Body of pancreas (tissue), 4 donors: Measurements from ENCODE around the gene SEC23A. TPM values are rescaled to one million over a fixed set of nuclear protein-coding genes. Genes with fewer than 3 reads are reported as not detected.
"Not testable (repeated sequence)": the region's sequence is repeated elsewhere in the genome, so short reads cannot be mapped to it uniquely, and the experiment has no call there.

Experiments used
- ATAC-seq: fragments of 150-250 bp; one replicate; pipeline ENCODE4 v1.9.1; 2016
- DNase-seq, 4 donors: peaks; one replicate each; pipeline ENCODE4 v3.0.0-alpha.2; 2019
- H3K27ac ChIP-seq, 4 donors: fragments of 200-600 bp; sonication (generic); 1 replicate in 3 of 4; 2 replicates in 1 of 4; pipeline versions ENCODE4 v1.5.1 to v1.6.1; 2016 to 2019; ENCODE audit warnings: mild to moderate bottlenecking in 1 of 4, mixed read lengths in 1 of 4, moderate library complexity in 1 of 4
- H3K27me3 ChIP-seq, 2 donors: fragments of 200-600 bp; sonication (generic); one replicate each; pipeline ENCODE4 v1.6.0; 2016; ENCODE audit warnings: mild to moderate bottlenecking in 1 of 2
- H3K36me3 ChIP-seq, 2 donors: fragments of 200-600 bp; sonication (generic); replicated peaks in 1 of 2; 2 replicates each; pipeline ENCODE4 v1.5.1; 2016; ENCODE audit warnings: low read depth in 2 of 2; ENCODE audit not compliant: insufficient read depth in 1 of 2
- H3K4me1 ChIP-seq: fragments of 200-600 bp; sonication (generic); one replicate; pipeline ENCODE4 v1.6.0; 2016
- H3K4me3 ChIP-seq, 2 donors: fragments of 200-600 bp; sonication (generic); 1 replicate in 1 of 2; 2 replicates in 1 of 2; pipeline ENCODE4 v1.5.1; 2016 to 2019
- H3K9me3 ChIP-seq, 3 donors: fragments of 200-600 bp; sonication (generic); 1 replicate in 2 of 3; 2 replicates in 1 of 3; pipeline ENCODE4 v1.5.1; 2016
- POLR2A ChIP-seq, 3 donors: fragments of 450-650 bp; IDR thresholded peaks; one replicate each; pipeline ENCODE4 v1.6.1; 2016; ENCODE audit warnings: antibody characterized with exemption in 3 of 3, mild to moderate bottlenecking in 2 of 3
- WGBS, 2 donors: methylation state at CpG; one replicate each; pipeline ENCODE4 v1.1.5; 2017; 5-methylcytosine and 5-hydroxymethylcytosine counted together
- intact Hi-C: fragments of 100-400 bp; cut with DNase I; formaldehyde crosslinking; loops from one replicate; pipeline ENCODE4 v1.15.1; 2023
- total RNA-seq, 2 donors: library from RNA; depleted of rRNA; stranded (reverse); fragments of >200 nt; gene quantifications; one replicate each; pipeline ENCODE4 v1.1.0, GENCODE V29; 2016
- TF ChIP-seq, protein P1 (sequence below), 7 experiments: fragments of 450-650 bp in 4 of 7; fragments of 200-600 bp in 3 of 7; sonication (generic) in 3 of 7; IDR thresholded peaks; one replicate each; pipeline ENCODE4 v1.5.1; 2016 to 2019; ENCODE audit warnings: antibody characterized with exemption in 7 of 7

The SEC23A gene
- total RNA-seq, 2 donors from 2014 or later, result 33.2 to 62.3 TPM

DNA sequence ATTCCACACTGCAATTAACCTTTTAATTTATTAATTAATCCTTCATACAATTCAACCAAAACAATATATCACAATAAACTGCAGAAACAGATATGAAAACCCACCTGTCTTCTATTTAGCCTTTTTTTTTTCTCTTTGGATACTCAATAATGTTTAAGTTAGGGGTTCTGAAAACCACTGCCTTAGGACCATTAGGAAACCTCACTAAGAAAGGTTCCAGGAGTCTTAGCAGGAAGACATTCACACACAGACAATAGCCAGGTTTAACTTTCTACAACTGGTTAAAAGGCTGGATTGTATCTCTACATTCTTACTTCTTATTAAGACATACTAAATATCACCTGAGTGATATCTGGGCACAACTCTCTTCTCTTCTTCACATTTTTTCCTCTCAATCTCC lies 3.3 kb downstream of the SEC23A start:
- no peak for DNase-seq
- intact Hi-C loops, result no loop called here
- Histone ChIP-seq H3K9me3 (no peaks in the 10 kb centered on the region), H3K4me1 (peaks cover 38% of the 10 kb centered on the region), H3K27ac (no peak overlapping the region), H3K27me3 (no peaks in the 10 kb centered on the region), H3K36me3 (peaks cover 0 to 2% of the 10 kb centered on the region in 2 donors), H3K4me3 (no peak overlapping the region)
- no peak for ATAC-seq
- TF ChIP-seq POLR2A (IDR thresholded peaks at IDR 0.05), result no peak
- TF ChIP-seq, protein P1, sequence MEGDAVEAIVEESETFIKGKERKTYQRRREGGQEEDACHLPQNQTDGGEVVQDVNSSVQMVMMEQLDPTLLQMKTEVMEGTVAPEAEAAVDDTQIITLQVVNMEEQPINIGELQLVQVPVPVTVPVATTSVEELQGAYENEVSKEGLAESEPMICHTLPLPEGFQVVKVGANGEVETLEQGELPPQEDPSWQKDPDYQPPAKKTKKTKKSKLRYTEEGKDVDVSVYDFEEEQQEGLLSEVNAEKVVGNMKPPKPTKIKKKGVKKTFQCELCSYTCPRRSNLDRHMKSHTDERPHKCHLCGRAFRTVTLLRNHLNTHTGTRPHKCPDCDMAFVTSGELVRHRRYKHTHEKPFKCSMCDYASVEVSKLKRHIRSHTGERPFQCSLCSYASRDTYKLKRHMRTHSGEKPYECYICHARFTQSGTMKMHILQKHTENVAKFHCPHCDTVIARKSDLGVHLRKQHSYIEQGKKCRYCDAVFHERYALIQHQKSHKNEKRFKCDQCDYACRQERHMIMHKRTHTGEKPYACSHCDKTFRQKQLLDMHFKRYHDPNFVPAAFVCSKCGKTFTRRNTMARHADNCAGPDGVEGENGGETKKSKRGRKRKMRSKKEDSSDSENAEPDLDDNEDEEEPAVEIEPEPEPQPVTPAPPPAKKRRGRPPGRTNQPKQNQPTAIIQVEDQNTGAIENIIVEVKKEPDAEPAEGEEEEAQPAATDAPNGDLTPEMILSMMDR (IDR thresholded peaks at IDR 0.05), result no peak

DNA sequence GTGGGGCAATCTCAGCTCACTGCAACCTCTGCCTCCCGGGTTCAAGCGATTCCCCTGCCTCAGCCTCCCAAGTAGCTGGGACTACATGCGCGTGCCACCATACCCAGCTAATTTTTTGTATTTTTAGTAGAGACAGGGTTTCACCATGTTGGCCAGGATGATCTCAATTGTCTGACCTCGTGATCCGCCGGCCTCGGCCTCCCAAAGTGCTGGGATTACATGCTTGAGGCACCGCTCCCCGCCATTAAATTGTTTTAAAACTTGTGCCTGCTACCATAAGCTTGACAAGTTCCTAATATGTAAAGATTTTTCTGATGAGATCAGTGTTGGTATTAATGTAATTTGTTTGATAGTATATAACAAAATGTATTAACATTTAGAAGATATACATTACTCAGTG lies 3.8 kb downstream of the SEC23A start:
- peaks cover 34% of the 10 kb centered on the region for H3K4me1 ChIP-seq
- H3K27ac ChIP-seq, H3K9me3 ChIP-seq, ATAC-seq, intact Hi-C loops, H3K36me3 ChIP-seq, DNase-seq, H3K4me3 ChIP-seq, H3K27me3 ChIP-seq: not testable (repeated sequence)
- WGBS, 2 donors, result 93 to 97% methylated on average over 10 of the region's 10 CpGs

DNA sequence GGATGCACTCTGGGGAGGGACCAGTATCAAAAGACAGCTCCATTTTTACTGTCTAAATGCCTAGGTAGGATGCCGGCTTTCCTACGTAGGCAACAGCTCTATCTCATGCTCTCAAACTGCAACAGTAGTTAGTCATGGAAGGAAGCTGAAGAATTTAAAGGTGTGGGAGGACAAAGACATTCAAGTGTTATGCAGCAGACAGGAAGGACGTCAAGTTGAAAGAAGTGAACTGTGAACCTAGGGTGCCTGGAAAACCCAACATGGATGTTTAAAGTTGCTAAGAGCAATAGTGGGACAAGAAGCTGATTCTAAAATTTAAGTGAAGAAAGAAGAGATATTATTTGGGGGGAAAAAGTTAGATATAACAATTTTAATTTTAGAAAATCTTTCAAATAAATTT lies 5.9 kb downstream of the SEC23A start:
- Histone ChIP-seq H3K4me1 (peaks cover 27% of the 10 kb centered on the region), H3K27me3 (no peaks in the 10 kb centered on the region), H3K9me3 (no peaks in the 10 kb centered on the region), H3K4me3 (no peak overlapping the region), H3K27ac (no peak overlapping the region), H3K36me3 (peaks cover 0 to 6% of the 10 kb centered on the region in 2 donors)
- DNase-seq (no peak), ATAC-seq (no peak)
- TF ChIP-seq POLR2A (IDR thresholded peaks at IDR 0.05), result no peak
- TF ChIP-seq, protein P1 (IDR thresholded peaks at IDR 0.05), result no peak
- intact Hi-C loops, result no loop called here
- WGBS, 2 donors, result 50 to 54% methylated on average over 3 of the region's 3 CpGs

DNA sequence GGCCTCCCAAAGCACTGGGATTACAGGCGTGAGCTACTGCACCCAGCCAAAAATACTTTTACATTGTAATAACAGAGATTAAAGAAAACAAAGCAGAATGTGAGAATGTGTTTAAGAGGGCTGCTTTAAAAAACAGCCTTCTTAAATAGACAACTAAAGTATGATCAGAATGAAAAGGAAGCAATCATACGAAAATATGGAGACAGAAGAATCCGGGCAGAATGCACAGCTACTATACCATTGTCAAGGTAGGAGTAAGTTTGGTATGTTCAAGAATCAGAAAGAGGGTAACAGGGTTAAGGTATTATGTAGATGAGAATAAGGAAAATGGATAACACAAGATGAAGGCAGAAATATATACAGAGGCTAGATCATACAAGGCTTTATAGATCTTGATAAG lies 8.5 kb downstream of the SEC23A start:
- H3K36me3 ChIP-seq, result peaks cover 4 to 16% of the 10 kb centered on the region in 2 donors
- 84 to 99% methylated on average over 3 of the region's 3 CpGs for WGBS, 2 donors
- H3K4me1 ChIP-seq, result peaks cover 5% of the 10 kb centered on the region

DNA sequence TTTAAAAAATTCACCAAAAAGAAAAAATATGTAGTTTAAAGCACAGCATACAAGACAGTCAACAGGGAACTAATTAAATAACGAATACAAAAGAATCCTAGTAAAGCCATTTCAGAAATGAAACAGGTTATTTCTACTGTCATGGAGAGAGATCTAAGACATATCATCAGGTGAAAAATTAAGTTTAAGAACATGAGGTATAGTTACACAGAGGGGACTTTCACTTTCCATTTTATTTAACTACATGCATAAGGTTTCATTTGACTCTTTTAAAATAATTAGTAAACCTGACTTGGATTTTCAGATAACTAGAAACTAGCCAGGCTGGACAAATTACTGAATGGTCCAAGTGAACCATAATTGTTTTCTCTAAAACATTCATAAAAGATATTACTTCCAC lies 11.3 kb downstream of the SEC23A start:
- H3K9me3 ChIP-seq, result no peaks in the 10 kb centered on the region
- TF ChIP-seq POLR2A (IDR thresholded peaks at IDR 0.05), result no peak
- TF ChIP-seq, protein P1 (IDR thresholded peaks at IDR 0.05), result no peak
- no peaks in the 10 kb centered on the region for H3K4me1 ChIP-seq
- intact Hi-C loops, result no loop called here
- peaks cover 4 to 19% of the 10 kb centered on the region in 2 donors for H3K36me3 ChIP-seq
- H3K27ac ChIP-seq, result no peak overlapping the region
- no peaks in the 10 kb centered on the region for H3K27me3 ChIP-seq
- DNase-seq (no peak), ATAC-seq (no peak)
- 67 to 95% methylated on average over 1 of the region's 1 CpG for WGBS, 2 donors
- H3K4me3 ChIP-seq, result no peak overlapping the region

More for the DNA sequence above, 8.5 kb downstream of the SEC23A start:
- Histone ChIP-seq H3K27ac (no peak overlapping the region), H3K4me3 (no peak overlapping the region), H3K9me3 (no peaks in the 10 kb centered on the region), H3K27me3 (no peaks in the 10 kb centered on the region)
- ATAC-seq, result no peak
- TF ChIP-seq, protein P1 (IDR thresholded peaks at IDR 0.05), result no peak
- no peak for TF ChIP-seq POLR2A (IDR thresholded peaks at IDR 0.05)
- intact Hi-C loops, result no loop called here
- no peak for DNase-seq
